Measurements from ENCODE around the gene AP3M1.

Gene AP3M1

GRCh38 chr10:74077416-74077815 is 73.2 kb downstream of the AP3M1 start:
- no peak for DNase-seq

DNA sequence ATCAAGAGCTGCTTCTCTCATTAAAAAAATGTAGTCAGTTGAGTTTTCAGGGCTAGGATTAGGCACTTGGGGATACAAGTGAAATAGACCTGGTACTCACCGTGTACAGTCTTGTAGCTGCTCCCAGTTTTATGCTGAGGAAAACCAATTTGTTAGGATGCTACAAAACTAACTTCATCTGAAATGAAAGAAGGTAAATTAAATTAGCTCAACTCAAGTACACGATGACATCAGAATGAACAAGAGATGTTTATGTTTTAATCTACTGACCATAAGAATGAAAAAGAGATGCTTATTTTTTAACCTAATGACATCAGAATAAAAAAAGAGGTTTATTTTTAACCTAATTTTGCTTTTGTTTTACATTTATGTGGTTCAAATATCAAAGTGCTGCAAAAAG is 73.7 kb downstream of the AP3M1 start:
- no peak for DNase-seq

- DNase-seq, result no peak
Measured at GRCh38 chr10:74075906-74076305, 74.7 kb downstream of the AP3M1 start.

DNA sequence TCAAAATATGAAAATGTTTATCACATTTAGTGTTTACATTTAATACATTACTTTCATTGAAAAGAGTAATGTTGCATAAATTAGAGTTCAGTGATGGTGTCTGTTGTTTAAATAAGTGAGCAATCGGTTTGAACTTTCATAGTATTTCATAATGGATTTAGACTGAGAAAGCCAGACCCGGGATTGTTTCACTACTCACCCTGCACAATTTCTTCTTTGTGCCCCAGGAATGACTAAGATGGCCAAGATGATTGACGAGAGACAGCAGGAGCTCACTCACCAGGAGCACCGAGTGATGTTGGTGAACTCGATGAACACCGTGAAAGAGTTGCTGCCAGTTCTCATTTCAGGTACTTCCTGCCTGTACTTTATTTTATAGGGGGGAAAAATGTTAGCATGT is 78.1 kb downstream of the AP3M1 start:
- DNase-seq, result no peak

DNA sequence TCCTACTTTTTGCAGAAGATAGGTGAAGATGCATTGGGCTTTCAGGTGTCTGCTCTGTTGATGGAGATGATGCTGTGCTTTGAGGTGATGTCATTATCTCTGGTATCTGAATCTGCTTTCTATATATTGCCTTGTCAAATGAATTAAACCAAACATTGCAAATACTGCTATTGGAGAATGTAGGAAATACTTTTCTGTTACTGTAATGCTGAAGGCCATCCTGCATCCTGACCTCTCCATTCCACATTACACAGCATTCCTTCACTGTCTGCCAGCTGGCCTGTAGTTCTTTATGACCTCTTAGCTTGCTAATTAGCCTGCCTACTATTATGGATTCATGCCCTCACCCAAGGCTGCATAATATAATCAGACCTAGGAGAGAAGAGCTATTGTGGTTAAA is 79.5 kb downstream of the AP3M1 start:
- no peak for DNase-seq
